Skeletal muscle tissue (tissue), 4 donors: ENCODE measurements around the gene CNTN6. TPM values are rescaled to one million over a fixed set of nuclear protein-coding genes. Genes with fewer than 3 reads are reported as not detected.

Source experiments
- H3K27ac ChIP-seq: one replicate; pipeline ENCODE4 v1.7.0; 2013; ENCODE audit warnings: mild to moderate bottlenecking, low read depth, low read length, inconsistent platforms
- H3K27me3 ChIP-seq, 3 donors: one replicate each; pipeline ENCODE4 v1.7.0; 2013; ENCODE audit warnings: low read length in 3 of 3; ENCODE audit not compliant: control insufficient read depth in 3 of 3, insufficient read depth in 3 of 3
- H3K36me3 ChIP-seq, 3 donors: one replicate each; pipeline ENCODE4 v1.7.0; 2013; ENCODE audit warnings: low read length in 3 of 3; ENCODE audit not compliant: control insufficient read depth in 3 of 3, insufficient read depth in 3 of 3
- H3K4me1 ChIP-seq, 3 donors: one replicate each; pipeline ENCODE4 v1.7.0; 2013; ENCODE audit warnings: low read length in 3 of 3, mild to moderate bottlenecking in 3 of 3; ENCODE audit not compliant: control insufficient read depth in 3 of 3, insufficient read depth in 3 of 3
- H3K4me3 ChIP-seq, 3 donors: one replicate each; pipeline ENCODE4 v1.7.0; 2013; ENCODE audit warnings: low read length in 3 of 3
- H3K9ac ChIP-seq, 3 donors: one replicate each; pipeline ENCODE4 v1.7.0; 2013; ENCODE audit warnings: low read length in 3 of 3, mild to moderate bottlenecking in 3 of 3, moderate library complexity in 2 of 3, low read depth in 1 of 3
- H3K9me3 ChIP-seq, 3 donors: one replicate each; pipeline ENCODE4 v1.7.0; 2013; ENCODE audit warnings: low read length in 3 of 3; ENCODE audit not compliant: control insufficient read depth in 3 of 3
- total RNA-seq: library from RNA; depleted of rRNA; stranded (reverse); fragments of >200 nt; gene quantifications from one replicate; pipeline ENCODE4 v1.2.3, GENCODE V29; 2014
- donor health status: Osteomylitis.

The CNTN6 gene
- total RNA-seq, 1 donor from 2014 or later, result 2.1 TPM

DNA sequence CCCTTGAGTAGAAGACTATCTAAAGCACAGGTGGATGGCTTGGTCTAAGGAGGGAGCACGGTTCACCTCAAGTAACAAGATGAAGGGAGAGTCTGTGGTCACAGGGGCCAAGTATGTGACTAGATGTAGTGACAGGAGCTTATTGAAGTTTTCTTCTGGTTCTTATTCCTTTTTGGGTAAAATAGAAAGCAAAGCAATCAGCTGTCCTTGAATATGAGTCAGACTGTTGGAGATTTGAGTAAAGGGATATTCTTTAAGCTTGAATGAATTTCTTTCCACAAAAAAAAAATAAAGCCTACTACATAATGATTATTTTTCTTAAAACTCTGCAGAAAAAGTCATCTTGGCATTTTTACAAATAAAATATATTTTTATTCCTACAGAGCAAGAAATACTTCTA, 1.5 kb upstream of the CNTN6 start:
- Histone ChIP-seq H3K36me3 (no peaks in the 10 kb centered on the region), H3K9ac (no peak overlapping the region), H3K27ac (no peak overlapping the region), H3K9me3 (no peaks in the 10 kb centered on the region), H3K4me3 (no peak overlapping the region), H3K27me3 (peaks cover 0 to 3% (median 0%) of the 10 kb centered on the region in 3 donors), H3K4me1 (no peaks in the 10 kb centered on the region)

DNA sequence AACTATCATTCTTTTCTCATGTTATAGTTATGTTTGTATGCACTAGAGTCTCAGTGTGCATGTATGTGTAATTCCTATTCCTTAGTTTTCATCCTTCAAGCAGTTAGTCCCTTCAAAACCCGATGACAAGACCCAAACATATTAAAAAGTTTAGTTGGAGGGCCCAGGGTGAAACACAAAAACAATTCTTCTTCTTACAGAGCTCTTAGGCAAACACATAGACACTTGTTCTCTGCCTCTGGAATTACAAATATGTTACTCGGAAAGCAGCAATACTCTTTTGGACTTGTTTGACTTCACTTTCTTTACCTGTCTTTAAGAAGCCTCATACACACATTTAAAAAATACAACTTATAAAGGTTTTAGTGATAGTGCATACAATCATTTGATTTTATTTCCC, 763 bp upstream of the CNTN6 start:
- Histone ChIP-seq H3K4me1 (no peaks in the 10 kb centered on the region), H3K27ac (no peak overlapping the region), H3K36me3 (no peaks in the 10 kb centered on the region), H3K4me3 (no peak overlapping the region), H3K9me3 (no peaks in the 10 kb centered on the region), H3K9ac (no peak overlapping the region), H3K27me3 (peaks cover 0 to 3% (median 0%) of the 10 kb centered on the region in 3 donors)

DNA sequence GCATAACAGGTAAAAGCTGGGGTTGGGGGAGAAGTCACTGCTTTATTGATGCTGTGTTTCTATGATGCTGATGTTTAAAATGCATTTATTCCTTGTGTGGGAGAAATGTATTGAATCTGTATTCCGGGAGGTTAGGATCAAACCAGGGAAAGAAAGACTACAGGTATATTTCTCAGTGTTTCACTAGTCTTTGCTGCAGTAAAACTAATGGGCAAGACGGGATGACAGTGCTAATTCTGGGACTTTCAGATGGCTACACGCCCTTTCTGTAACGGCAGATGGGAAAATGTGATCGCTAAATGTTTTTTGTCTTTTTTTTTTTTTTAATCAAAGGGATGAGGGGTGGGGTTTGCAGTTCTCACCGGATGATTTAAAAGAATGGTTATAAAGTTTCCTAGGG, 393 bp downstream of the CNTN6 start:
- Histone ChIP-seq H3K9ac (no peak overlapping the region), H3K4me3 (no peak overlapping the region), H3K36me3 (no peaks in the 10 kb centered on the region), H3K27me3 (peaks cover 0 to 3% (median 0%) of the 10 kb centered on the region in 3 donors), H3K27ac (no peak overlapping the region), H3K4me1 (no peaks in the 10 kb centered on the region), H3K9me3 (no peaks in the 10 kb centered on the region)

DNA sequence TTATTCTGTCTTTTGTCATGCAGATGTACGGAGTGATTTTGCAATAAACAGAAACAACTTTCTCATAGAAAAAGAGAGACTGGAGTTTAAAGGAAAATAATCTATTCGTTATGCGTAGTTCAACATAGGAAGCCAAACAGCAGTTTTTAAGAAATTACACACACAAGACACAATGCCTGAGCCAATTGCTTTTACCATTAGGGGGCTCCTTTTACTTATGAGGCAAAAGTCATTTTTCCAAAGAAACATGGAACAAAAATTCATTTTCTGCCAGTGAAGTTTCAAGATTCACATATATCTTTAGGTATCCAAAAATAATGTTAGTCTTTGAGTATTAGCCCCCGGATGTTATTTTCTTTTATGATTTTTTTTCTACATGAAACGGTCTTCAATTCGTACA, 10.7 kb downstream of the CNTN6 start:
- H3K9ac ChIP-seq, result no peak overlapping the region
- no peak overlapping the region for H3K4me3 ChIP-seq
- no peaks in the 10 kb centered on the region for H3K4me1 ChIP-seq
- no peak overlapping the region for H3K27ac ChIP-seq
- H3K27me3 ChIP-seq, result no peaks in the 10 kb centered on the region
- no peaks in the 10 kb centered on the region for H3K36me3 ChIP-seq
- H3K9me3 ChIP-seq, result peaks cover 0 to 2% (median 0%) of the 10 kb centered on the region in 3 donors

DNA sequence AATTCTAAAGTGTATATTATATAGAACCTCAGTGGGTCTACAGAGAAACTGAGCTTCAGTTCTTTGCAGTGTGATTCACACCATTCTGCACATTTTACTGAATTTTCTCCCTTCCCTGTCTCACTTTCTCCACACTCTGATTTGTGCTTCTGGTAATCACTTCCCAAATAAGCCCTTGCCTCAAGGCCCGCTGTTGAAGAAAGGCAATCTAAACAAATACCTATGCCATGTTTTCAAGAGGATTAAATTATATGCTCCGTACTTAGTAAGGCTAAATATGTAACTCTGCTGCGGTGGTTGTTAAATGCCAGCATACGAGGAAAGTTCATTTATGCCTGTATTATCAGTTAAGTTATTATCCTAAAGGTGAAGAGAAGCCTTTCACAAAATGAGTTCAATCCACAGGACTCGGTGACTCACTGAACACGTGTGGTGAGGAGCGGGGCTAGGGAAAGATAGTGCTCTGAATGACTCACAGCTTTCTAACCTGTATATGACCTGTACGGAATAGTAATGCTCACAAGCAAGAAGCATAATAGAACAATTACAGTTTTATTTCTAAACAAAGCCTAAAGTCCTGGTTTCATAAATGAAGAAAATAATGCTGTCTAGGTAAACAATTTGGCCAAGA, 25.1 kb downstream of the CNTN6 start:
- Histone ChIP-seq H3K4me1 (no peaks in the 10 kb centered on the region), H3K9ac (no peak overlapping the region), H3K27me3 (no peaks in the 10 kb centered on the region), H3K36me3 (no peaks in the 10 kb centered on the region), H3K9me3 (no peaks in the 10 kb centered on the region), H3K27ac (no peak overlapping the region), H3K4me3 (no peak overlapping the region)

DNA sequence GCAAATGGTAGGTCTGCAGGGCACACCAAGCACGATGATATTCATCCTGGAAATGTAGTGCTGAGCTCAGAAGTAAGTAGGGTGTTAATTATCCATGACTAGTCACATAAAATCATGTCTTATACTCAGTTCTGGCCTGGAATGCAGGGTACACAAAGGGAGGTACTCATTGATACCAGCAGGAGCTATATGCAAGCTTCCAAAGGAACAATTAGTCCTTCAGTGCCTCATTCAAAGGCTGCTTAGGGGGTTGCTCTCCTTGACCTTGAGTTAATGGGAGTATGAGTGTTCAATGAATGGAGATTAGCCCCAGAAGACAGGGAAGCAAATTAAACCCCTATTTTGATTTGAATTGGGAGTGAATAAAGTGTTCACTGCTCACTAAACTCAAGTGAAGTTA, 38.3 kb downstream of the CNTN6 start:
- H3K9me3 ChIP-seq, result no peaks in the 10 kb centered on the region
- H3K4me1 ChIP-seq, result no peaks in the 10 kb centered on the region
- no peaks in the 10 kb centered on the region for H3K27me3 ChIP-seq
- no peaks in the 10 kb centered on the region for H3K36me3 ChIP-seq
- no peak overlapping the region for H3K9ac ChIP-seq
- H3K4me3 ChIP-seq, result no peak overlapping the region
- H3K27ac ChIP-seq, result no peak overlapping the region

GRCh38 chr3:1135194-1135593, 42.4 kb downstream of the CNTN6 start:
- no peaks in the 10 kb centered on the region for H3K27me3 ChIP-seq
- no peak overlapping the region for H3K9ac ChIP-seq
- no peak overlapping the region for H3K27ac ChIP-seq
- no peaks in the 10 kb centered on the region for H3K9me3 ChIP-seq
- no peaks in the 10 kb centered on the region for H3K4me1 ChIP-seq
- H3K36me3 ChIP-seq, result no peaks in the 10 kb centered on the region
- H3K4me3 ChIP-seq, result no peak overlapping the region

GRCh38 chr3:1138036-1138435, 45.2 kb downstream of the CNTN6 start:
- H3K9me3 ChIP-seq, result no peaks in the 10 kb centered on the region
- H3K27ac ChIP-seq, result no peak overlapping the region
- no peaks in the 10 kb centered on the region for H3K4me1 ChIP-seq
- no peak overlapping the region for H3K9ac ChIP-seq
- H3K36me3 ChIP-seq, result no peaks in the 10 kb centered on the region
- no peaks in the 10 kb centered on the region for H3K27me3 ChIP-seq
- H3K4me3 ChIP-seq, result no peak overlapping the region

DNA sequence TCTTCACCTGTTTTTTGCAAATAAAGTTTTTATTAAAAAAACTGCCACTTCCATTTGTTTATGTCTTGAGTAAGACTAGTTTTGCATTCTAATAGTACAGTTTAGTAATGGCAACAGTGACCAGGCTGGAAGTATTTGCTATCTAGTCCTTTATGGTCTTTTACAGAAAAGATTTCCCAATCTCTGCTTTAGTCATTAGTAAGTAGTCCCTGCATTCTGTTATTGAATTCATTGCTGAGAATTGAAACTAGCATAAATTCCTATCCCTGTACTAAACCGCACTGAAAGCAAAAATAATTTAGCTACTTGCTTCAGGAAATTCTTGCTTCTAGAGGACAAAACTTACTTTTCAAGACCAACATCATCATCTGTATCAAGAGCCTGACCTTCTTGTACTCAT, 46.2 kb downstream of the CNTN6 start:
- Histone ChIP-seq H3K27ac (no peak overlapping the region), H3K4me3 (no peak overlapping the region), H3K9me3 (no peaks in the 10 kb centered on the region), H3K27me3 (no peaks in the 10 kb centered on the region), H3K36me3 (no peaks in the 10 kb centered on the region), H3K9ac (no peak overlapping the region), H3K4me1 (no peaks in the 10 kb centered on the region)

DNA sequence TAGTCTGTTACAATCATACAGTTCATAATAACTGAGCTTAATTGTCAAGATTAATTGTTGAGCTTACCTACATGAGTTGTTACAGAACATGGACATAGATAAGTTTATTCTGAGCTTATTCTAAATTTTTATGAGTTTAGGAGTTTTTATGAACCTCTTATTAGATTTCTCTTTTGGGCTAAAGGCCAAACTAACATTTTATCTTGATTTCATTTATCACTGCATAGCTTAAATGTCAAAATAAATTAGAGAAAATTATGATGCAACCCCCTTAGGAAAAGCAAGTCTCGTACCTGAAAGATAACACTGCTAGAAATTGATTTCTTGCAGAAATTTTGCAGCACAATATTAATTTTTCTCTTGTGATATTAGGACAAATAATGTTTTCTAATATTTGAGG, 54.5 kb downstream of the CNTN6 start:
- H3K9me3 ChIP-seq, result no peaks in the 10 kb centered on the region
- no peak overlapping the region for H3K4me3 ChIP-seq
- no peaks in the 10 kb centered on the region for H3K36me3 ChIP-seq
- H3K4me1 ChIP-seq, result no peaks in the 10 kb centered on the region
- H3K27ac ChIP-seq, result no peak overlapping the region
- H3K27me3 ChIP-seq, result no peaks in the 10 kb centered on the region
- H3K9ac ChIP-seq, result no peak overlapping the region
